Tibial nerve (tissue), 3 donors: ENCODE measurements around the gene PMS1.

ENCODE experiments used
- CTCF ChIP-seq, 5 experiments: fragments of 200-600 bp in 3 of 5; fragments of 450-650 bp in 2 of 5; sonication (generic) in 3 of 5; IDR thresholded peaks; one replicate each; pipeline ENCODE4 v1.5.1; 2016 to 2019; ENCODE audit warnings: antibody characterized with exemption in 5 of 5, mild to moderate bottlenecking in 3 of 5, moderate library complexity in 2 of 5
- POLR2A ChIP-seq, 2 donors: fragments of 450-650 bp; IDR thresholded peaks; one replicate each; pipeline ENCODE4 v1.6.1; 2017; ENCODE audit warnings: antibody characterized with exemption in 2 of 2, mild to moderate bottlenecking in 2 of 2, moderate library complexity in 2 of 2

GRCh38 chr2:189873696-189874095, 89.4 kb downstream of the PMS1 start:
- TF ChIP-seq CTCF (IDR thresholded peaks at IDR 0.05) (no peak), POLR2A (IDR thresholded peaks at IDR 0.05) (no peak)
